ENCODE measurements around the gene DYNC2LI1.

DNA sequence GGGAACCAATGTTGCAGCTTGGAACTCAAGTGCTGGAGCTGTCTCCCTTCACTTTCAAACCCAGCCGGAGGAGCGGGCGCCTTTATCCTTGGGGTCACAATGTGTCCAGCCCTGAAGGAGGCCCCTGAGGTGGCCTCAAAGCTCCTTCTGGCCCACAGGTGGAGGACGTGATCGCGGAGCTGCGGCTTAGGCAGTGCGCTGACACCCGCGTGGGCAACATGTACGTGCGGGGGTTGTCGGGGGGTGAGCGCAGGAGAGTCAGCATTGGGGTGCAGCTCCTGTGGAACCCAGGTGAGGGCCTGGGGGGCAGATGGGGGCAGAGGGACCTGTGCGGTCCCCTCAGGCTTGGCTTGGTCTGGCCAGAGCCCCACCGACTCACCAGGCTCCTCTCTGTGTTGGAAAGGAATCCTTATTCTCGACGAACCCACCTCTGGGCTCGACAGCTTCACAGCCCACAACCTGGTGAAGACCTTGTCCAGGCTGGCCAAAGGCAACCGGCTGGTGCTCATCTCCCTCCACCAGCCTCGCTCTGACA, 78.4 kb downstream of the DYNC2LI1 start:
- TF ChIP-seq CTCF (conservative IDR thresholded peaks at IDR 0.05; ENCODE audit: low read length), result no peak
- TF ChIP-seq EZH2phosphoT487 (IDR thresholded peaks at IDR 0.05; ENCODE audit: borderline replicate concordance, low read depth, low read length), result no peak

All from OCI-LY7 (cell line).